ENCODE results near the gene FLAD1. TPM values are rescaled to one million over a fixed set of nuclear protein-coding genes. Genes with fewer than 3 reads are reported as not detected.

FLAD1 gene
- total and polyA plus RNA-seq, 2 of the 8 experiments (the other 6 are each of a cell fraction or from before 2014, with no cell fraction given), result 104 to 143 TPM

DNA sequence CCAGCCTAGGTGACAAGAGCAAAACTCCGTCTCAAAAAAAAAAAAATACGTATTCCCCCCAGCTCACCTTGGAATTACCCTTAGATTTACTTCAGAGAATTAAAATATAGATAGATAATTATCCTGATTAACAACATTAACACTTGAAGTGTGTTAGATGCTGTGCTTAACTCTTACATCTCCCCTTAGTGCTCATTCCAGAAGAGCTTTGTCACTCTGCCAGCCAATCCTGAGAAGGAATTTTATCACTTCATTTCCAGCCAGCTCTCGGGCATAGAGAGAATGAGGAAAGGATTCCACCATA is 11.0 kb upstream of the FLAD1 start:
- DNase-seq (ENCODE audit: low read depth in 1 of 2, low spot score in 2 of 2) (no peak), FAIRE-seq (no peak)
- Histone ChIP-seq H3K18ac (ENCODE audit: extremely low read depth, low read length) (peak overlapping the region; percentile 20), H4K8ac (ENCODE audit: extremely low read depth, insufficient read depth, low read length) (no peak overlapping the region), H2BK20ac (ENCODE audit: low read length) (no peak overlapping the region), H2BK5ac (ENCODE audit: low read depth, low read length) (peak overlapping the region; percentile 99), H2AFZ (ENCODE audit: low read length) (no peak overlapping the region), H3K79me1 (ENCODE audit: low read depth, low read length) (peaks cover 14% of the 10 kb centered on the region; the same call in 1 of the 2 replicates), H3K23me2 (ENCODE audit: low read depth, low read length) (peaks cover 29% of the 10 kb centered on the region), H3K23ac (ENCODE audit: insufficient read length) (no peak overlapping the region), H2BK120ac (replicated peaks; ENCODE audit: low read depth, low read length) (peak overlapping the region; percentile 63), H3K27ac (ENCODE audit: low read depth, low read length) (peak overlapping the region; percentile 88), H2AK5ac (ENCODE audit: low read depth, low read length) (peak overlapping the region; percentile 57; the same call in 1 of the 2 replicates), H3K9ac (replicated peaks in 1 of 4; ENCODE audit: extremely low read depth in 1 of 4, low read depth in 3 of 4, low read length in 3 of 4) (peak overlapping the region in 3 of 4 experiments; percentile 56 to 82 (median 61); a peak in 6 of 7 replicates), H3K4me3 (ENCODE audit: extremely low read depth in 1 of 4, insufficient read depth in 2 of 4, low read depth in 3 of 4, low read length in 4 of 4) (peak overlapping the region; percentile 43 to 98 (median 74)), H3K56ac (replicated peaks; ENCODE audit: insufficient read length, low read depth, low read length) (peak overlapping the region; percentile 32), H3K79me2 (ENCODE audit: control insufficient read depth in 1 of 2, insufficient read depth in 2 of 2, low read length in 2 of 2) (peaks cover 22 to 57% of the 10 kb centered on the region in 2 experiments), H3K4me1 (replicated peaks in 1 of 4; ENCODE audit: control insufficient read depth in 3 of 4, insufficient read depth in 4 of 4, low read length in 3 of 4) (peaks cover 3 to 22% (median 15%) of the 10 kb centered on the region in 4 experiments), H3K4me2 (ENCODE audit: insufficient read depth in 1 of 2, low read depth in 2 of 2, low read length in 2 of 2) (peak overlapping the region; percentile 78 to 94), H4K91ac (replicated peaks; ENCODE audit: insufficient read length, low read length) (peak overlapping the region; percentile 38), H3K9me3 (ENCODE audit: insufficient read depth in 2 of 2, low read depth in 1 of 2, low read length in 1 of 2) (no peaks in the 10 kb centered on the region), H4K20me1 (replicated peaks in 1 of 2; ENCODE audit: control insufficient read depth in 1 of 2, insufficient read depth in 2 of 2, low read length in 2 of 2) (peaks cover 9 to 12% of the 10 kb centered on the region in 2 experiments), H2BK12ac (ENCODE audit: low read depth, low read length) (peak overlapping the region; percentile 86; the same call in 1 of the 2 replicates), H3K27me3 (replicated peaks in 1 of 4; ENCODE audit: control insufficient read depth in 3 of 4, extremely low read depth in 1 of 4, insufficient read depth in 3 of 4, low read length in 3 of 4) (no peaks in the 10 kb centered on the region), H2BK15ac (ENCODE audit: low read length) (no peak overlapping the region), H4K5ac (ENCODE audit: insufficient read length, low read depth, low read length) (peak overlapping the region; percentile 35), H3K36me3 (ENCODE audit: control insufficient read depth in 2 of 4, insufficient read depth in 4 of 4, low read length in 3 of 4) (peaks cover 5 to 12% (median 9%) of the 10 kb centered on the region in 4 experiments; a peak in 6 of 8 replicates), H3K14ac (ENCODE audit: insufficient read length) (no peak overlapping the region), H3K4ac (replicated peaks; ENCODE audit: insufficient read length, low read depth, low read length) (peak overlapping the region; percentile 19)
- ChIA-PET POLR2A (ENCODE audit: partially characterized antibody) (interaction anchor here (0.7 to 42.8 kb wide), 24 partner anchors 9 to 361 kb away, joined by 3 to 702 read pairs (median 4); partner anchors contain the start of genes DCST1, DCST2, FLAD1 and LENEP), CTCF (ENCODE audit: partially characterized antibody) (interaction anchor here (0.6 to 20.6 kb wide), 9 partner anchors 10 to 89 kb away, joined by 3 to 334 read pairs (median 3); partner anchors contain the start of genes ADAM15, LENEP and PBXIP1)
- WGBS, 2 experiments (ENCODE audit: extremely low coverage in 1 of 2, insufficient coverage in 1 of 2, insufficient read length in 1 of 2, insufficient replicate concordance in 2 of 2, low coverage in 1 of 2, low lambda C conversion rate in 2 of 2, missing lambda C conversion rate in 1 of 2), result 4% methylated on average over 3 of the region's 3 CpGs; no CpG with 5 or more reads in 1 of the 2 experiments
- TF ChIP-seq KDM4A (IDR thresholded peaks at IDR 0.05; ENCODE audit: low read depth, low read length, severe bottlenecking), result no peak
- TF ChIP-seq CHD2 (IDR thresholded peaks at IDR 0.05; ENCODE audit: low read length), result no peak
- no peak for TF ChIP-seq SAP30 (IDR thresholded peaks at IDR 0.05; ENCODE audit: insufficient read depth, insufficient replicate concordance, low read length)
- TF ChIP-seq KDM1A (IDR thresholded peaks at IDR 0.05; ENCODE audit: borderline replicate concordance, low read length), result no peak
- TF ChIP-seq HDAC6 (IDR thresholded peaks at IDR 0.05; ENCODE audit: low read depth, low read length), result no peak
- no peak for TF ChIP-seq TBP (IDR thresholded peaks at IDR 0.05; ENCODE audit: low read depth, low read length)
- TF ChIP-seq SP1 (IDR thresholded peaks at IDR 0.05; ENCODE audit: low read depth, low read length), result no peak
- TF ChIP-seq SIRT6 (IDR thresholded peaks at IDR 0.05; ENCODE audit: low read length), result no peak
- no peak for TF ChIP-seq EP300 (IDR thresholded peaks at IDR 0.05; ENCODE audit: borderline replicate concordance in 1 of 2, low read depth in 2 of 2, low read length in 2 of 2)
- no peak for TF ChIP-seq SP2 (IDR thresholded peaks at IDR 0.05; ENCODE audit: low read length)
- no peak for TF ChIP-seq FOSL1 (IDR thresholded peaks at IDR 0.05; ENCODE audit: insufficient read depth, low read depth, low read length)
- TF ChIP-seq JUND (IDR thresholded peaks at IDR 0.05; ENCODE audit: low read length), result no peak
- no peak for TF ChIP-seq SIN3A (conservative IDR thresholded peaks at IDR 0.05 in 1 of 2, IDR thresholded peaks at IDR 0.05 in 1 of 2; ENCODE audit: low read depth in 1 of 2, low read length in 2 of 2)
- TF ChIP-seq TEAD4 (IDR thresholded peaks at IDR 0.05; ENCODE audit: low read depth, low read length), result no peak

All from H1 (cell line).